NCI-H69 (cell line): Measurements from ENCODE around the gene NOTUM.
A peak's percentile ranks its signal among the peaks of the same experiment; 100 is the strongest.

Source experiments
- DNase-seq: peaks from one replicate; lab custom pipeline; 2025; lab: John Stamatoyannopoulos, UW

Gene NOTUM

DNA sequence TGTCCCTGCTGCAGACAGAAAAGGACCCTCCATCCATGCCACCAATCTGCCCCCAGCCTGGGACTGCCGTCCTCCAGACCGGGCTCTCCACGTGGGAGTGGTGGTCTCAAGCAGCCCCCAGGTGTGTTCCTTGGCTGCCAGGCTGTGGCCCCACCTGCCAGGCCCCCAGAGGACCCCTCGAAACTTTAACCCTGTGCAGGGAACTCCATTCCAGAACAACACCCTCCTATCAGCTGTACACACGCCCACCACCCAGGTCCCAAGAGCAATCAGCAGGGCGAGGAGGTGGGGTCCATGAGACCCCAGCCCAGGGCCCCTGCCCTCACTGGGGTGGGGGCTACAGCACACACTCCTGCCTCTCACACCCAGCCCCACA, 25.3 kb downstream of the NOTUM start:
- no peak for DNase-seq

DNA sequence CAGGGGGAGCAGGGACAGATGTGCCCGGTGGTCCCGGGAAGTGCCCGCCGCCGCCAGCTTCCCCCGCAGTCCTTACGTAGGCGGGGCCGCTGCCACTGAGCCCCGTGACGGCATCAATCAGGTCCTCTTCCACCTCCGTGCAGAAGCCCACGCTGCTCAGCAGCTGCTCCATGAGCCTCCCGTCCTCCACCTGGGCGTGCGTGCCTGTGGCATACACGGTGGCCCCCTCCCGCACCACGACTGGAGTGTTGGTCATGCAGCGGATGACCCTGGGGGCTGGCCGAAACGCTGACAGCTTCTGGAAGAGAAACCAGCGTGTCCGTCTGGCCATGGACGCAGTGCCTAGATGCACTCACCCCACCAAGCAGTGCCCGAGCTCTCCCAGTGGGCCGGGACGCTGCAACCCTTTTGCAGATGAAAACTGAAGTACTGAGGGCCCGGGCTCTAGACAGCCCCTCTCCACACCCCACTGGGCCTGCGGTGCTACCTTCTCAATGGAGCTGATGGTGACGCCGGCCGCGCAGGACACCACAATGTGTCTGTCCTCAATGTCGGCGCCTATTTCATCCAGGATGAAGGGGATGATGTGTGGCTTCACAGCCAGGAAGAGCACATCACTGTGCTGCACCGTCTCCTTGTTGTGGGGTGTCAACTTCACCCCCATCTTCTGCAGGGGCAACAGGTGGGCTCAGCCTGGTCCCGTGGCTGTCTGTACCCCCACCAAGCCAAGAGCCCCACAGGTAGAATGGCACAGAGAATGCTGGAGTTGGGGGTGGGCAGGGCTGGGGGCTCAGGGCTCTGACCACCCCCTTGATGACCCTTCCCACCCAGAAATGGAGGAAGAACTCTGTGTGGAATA, 25.9 kb downstream of the NOTUM start:
- no peak for DNase-seq

DNA sequence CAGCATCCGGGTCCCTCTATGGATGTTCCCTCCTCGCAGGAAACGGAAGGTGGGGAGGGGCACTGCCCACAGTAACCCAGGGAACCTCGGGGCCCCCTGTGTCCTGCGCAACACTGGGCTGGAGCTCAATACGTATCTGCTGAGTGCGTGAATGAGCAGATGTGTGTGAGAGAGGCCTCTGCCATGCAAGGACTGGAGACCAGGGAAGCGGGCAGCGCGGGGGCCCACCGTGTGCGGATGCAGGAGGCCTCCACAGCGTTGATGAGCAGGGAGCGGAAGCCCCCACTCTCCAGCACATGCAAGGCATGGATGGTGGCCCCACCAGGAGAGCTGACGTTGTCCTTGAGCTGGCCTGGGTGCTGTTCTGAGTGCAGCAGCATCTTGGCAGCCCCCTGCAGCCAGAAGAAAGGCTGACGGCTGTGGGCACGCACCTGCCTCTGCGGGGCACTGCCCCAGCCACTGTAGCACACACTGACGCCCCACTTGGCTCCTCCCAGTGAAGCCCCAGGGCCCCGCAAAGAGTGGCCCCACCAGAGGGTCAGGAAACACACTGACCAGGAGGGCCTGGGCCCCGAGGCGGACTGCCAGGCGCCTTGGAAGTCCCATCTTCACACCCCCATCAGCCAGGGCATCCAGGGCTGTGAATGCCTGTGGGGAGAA, 26.8 kb downstream of the NOTUM start:
- DNase-seq: no peak

- DNase-seq: no peak
Measured at GRCh38 chr17:81933178-81933699, 27.7 kb downstream of the NOTUM start.

GRCh38 chr17:81932333-81932983, 28.5 kb downstream of the NOTUM start:
- DNase-seq: no peak

- DNase-seq: peak; percentile 82
Measured at GRCh38 chr17:81931557-81932332, 29.2 kb downstream of the NOTUM start.

DNA sequence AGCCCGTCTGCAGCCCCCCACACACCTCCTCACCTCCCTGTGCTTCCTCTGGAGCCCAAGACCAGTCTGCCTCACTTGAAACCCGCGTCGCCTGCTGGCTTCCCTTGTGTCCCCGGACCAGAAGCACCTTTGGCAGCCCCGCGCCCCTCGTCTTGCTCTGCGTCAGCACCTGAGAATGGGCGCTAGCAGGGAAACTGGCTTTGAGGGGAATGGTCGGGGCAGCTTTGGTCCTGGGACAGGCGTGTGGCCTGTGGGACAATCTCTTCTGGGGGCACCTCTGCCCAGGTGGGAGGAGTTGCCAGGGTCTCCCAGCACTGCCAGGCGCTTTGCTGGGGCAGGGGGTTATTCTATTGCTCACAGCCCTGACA, 29.8 kb downstream of the NOTUM start:
- DNase-seq: no peak

GRCh38 chr17:81930142-81931125, 30.6 kb downstream of the NOTUM start:
- DNase-seq: peak; percentile 61

DNA sequence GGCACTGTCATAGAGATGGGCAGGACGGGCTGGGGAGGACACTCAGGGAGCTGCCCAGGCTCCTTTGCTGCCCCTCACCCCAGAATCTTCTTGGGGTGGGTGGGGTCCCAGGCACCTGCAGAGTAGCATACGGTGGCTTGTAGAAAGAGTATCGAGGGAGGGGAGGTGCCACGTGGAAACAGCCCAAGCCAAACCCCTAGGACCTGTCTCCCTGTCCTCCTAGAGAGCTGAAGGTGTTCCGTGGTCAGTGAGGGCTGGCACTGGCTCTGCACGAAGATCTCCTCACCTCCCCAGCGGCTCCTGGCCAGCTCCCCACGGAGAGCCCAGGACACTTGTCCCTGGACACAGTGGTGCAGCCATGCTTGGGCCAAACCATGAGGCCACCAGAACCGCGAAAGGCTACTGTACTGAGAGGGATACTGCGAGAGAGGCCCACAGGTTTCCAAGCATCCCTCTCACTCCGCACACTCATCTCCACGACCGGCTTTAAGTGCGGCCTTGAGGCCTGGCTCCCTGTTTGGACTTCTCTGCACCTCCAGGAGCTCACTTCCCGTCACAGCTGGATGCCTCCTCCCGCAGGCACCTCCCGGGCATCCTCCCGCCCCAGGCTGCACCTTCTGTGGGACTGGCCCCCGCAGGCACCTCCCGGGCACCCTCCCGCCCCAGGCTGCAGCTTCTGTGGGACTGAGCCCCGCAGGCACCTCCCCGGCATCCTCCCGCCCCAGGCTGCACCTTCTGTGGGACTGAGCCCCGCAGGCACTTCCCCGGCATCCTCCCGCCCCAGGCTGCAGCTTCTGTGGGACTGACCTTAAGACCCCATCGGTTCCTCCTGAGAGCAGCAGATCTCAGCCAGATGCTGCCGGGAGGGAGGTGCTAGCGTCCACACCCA, 31.5 kb downstream of the NOTUM start:
- DNase-seq: no peak

- peak; percentile 79 for DNase-seq
Measured at GRCh38 chr17:81928544-81929252, 32.3 kb downstream of the NOTUM start.

DNA sequence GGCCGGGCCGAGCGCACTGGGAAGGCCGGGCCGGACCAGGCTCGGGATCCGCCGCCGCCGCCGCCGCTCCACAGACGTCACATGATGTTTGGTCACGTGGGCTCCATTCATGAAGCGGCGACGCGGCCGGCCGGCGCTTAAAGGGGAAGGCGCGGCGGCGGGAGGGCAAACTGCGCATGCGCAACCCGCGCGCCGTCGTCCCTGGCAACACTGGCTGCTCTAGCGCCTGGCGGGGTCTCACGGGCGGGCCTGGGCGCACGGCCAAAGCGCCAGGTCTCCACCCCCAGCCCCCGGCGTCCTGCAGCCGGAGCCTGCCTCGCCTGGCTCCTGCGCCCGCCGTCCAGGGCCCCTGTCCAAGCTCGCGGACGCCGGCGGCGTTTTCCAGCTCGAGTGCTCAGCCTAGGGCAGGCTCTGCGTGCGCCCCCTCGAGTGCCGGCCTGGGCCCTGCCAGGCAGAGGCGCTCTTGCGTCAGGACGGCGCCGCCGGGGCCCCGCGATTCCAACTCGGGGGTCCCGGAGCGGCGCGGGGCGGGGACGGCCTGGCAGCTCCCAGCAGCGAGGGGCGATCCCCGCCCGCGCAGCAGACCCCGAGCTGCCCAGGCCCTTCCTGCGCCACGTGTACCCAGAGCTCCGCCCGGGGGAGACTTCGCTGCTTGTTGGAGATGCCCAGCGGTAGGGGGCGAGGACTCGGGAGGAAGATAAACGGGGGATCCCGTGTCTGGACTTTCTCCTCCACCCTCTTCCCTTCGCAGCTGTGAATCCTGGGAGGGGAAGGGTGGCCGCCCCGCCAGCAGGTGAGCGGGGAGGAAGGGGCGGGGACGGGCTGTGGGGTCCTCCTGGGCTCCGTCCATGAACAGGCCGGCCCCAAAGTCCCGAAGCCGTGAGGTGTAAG, 33.1 kb downstream of the NOTUM start, which contains the start of gene MAFG:
TSS of gene MAFG (minus strand) at position 83 of the 891 bp plus-strand sequence. CDS start 4,550 bp downstream, outside the sequence.
- DNase-seq: peak; percentile 99

DNA sequence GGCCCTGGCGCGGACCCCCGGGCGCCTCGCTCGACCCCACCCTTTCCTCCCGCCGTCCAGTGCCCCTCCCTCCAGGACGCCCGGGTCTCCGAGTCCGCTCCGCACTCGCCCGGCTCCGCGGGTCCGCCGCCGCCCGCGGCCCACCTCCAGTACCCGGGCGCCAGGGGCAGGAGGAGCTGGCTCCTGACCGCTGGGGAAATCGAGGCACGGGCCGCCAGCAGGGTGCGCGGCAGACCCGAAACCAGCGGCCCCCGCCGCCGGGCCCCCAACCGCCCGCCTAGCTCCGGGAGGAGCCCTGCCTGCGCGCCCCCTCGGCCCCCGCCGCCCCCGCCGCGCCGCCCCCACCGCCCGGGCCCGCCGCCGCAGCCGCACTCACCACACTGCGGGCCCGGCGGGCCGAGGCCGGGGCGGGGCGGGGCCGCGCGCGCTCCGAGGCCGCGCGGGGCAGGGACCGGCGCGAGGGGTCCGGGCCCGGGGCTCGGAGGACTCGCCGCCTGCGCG, 33.8 kb downstream of the NOTUM start:
- DNase-seq: peak; percentile 67

GRCh38 chr17:81926451-81927151, 34.4 kb downstream of the NOTUM start:
- DNase-seq: peak; percentile 79

GRCh38 chr17:81925860-81926450, 35.0 kb downstream of the NOTUM start:
- no peak for DNase-seq

GRCh38 chr17:81924557-81925532, 36.1 kb downstream of the NOTUM start:
- no peak for DNase-seq
